Vagina (tissue), 2 donors: ENCODE results near the gene EVC.

Experiments used
- CTCF ChIP-seq, 3 experiments: fragments of 450-650 bp in 2 of 3; fragments of 200-600 bp in 1 of 3; sonication (generic) in 1 of 3; IDR thresholded peaks; one replicate each; pipeline ENCODE4 v1.5.1; 2017 to 2019; ENCODE audit warnings: antibody characterized with exemption in 3 of 3, mild to moderate bottlenecking in 2 of 3, moderate library complexity in 2 of 3
- POLR2AphosphoS5 ChIP-seq, 2 donors: sonication (generic); formaldehyde crosslinking; IDR thresholded peaks; one replicate each; pipeline ENCODE4 v1.9.0; 2017; ENCODE audit warnings: antibody characterized with exemption in 2 of 2, mild to moderate bottlenecking in 2 of 2, low read depth in 1 of 2; ENCODE audit not compliant: insufficient read depth in 1 of 2

DNA sequence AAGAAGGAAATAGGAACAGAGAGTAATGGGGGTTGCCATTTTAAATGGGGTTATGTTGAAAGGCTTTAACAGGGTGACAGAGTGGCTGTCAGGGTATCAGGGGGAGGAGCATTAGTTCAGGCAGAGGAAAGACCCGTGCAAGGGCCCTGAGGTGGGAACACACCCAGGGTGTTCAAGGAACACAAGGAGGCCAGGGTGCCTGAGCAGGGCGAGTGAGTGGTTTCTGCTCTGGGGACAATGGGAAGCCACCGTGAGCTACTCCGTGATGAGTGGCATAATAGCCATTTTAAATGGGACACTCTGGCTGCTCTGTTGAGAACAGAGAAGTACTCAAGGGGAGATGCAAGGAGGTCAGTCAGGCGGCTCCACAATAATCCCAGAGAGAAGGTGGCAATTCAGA is 7.2 kb upstream of the EVC start:
- TF ChIP-seq CTCF (IDR thresholded peaks at IDR 0.05), result no peak
- TF ChIP-seq POLR2AphosphoS5 (IDR thresholded peaks at IDR 0.05; ENCODE audit: insufficient read depth in 1 of 2, low read depth in 1 of 2), result no peak
